Measurements from ENCODE around the gene DISC1.
"Not testable (repeated sequence)": the region's sequence is repeated elsewhere in the genome, so short reads cannot be mapped to it uniquely, and the experiment has no call there.

The DISC1 gene

DNA sequence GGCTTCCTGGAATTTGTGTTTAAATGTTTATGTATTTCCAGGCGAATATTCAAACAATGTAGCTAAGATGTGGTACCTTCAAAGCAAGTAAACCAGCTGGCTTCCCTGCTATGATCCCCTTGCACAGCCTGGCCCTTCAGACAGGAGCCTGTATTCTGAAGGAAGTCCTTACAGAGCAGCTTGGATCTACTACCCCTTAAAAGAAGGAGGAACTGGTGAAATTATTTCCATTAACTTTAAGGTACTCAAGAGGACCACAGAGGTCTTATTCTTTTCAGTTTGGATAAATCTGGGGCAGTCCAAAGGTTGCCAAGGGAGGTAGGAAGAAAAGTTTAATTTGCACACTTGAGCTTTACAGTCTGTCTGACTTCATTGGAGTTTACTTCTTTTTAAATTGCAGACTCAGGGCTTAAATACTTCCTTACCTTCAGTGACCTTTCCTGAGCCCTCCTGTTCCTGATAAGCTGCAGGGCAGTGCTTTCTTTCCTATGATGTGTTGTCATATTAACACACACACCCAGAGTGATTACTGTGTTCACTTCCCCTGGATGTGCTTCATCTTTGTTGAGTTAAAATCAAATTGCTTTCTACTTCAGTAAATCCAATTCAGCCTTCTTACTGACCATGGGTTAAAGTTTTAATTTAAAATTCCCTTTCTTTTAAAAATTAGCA is 40.5 kb downstream of the DISC1 start:
- in situ Hi-C loops (cut with HindIII; ENCODE audit: low sequenced_read_pairs), result no loop called here

DNA sequence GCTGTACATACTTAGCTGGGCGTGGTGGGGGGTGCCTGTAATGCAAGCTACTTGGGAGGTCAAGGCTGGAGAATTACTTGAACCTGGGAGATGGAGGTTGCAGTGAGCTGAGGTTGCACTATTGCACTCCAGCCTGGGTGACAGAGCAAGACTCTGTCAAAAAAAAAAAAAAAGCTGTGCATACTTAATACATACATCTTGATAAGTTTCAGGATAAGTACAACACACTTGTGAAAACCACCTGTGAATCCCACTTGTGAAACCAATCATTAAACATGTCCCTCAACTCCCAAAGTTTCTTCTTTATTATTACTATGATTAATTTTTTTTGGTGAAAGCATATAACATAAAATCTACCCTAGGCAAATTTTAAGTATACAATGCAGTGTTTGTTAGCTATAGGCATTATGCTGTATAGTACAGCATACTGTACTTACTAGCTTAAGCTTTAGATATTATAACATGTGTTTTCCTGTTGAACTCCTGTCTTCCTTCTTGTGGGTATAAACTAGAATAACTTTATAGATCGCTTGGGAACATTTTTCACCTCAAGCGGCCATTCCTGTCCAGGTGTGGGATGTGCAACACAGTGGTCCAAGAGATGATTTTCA is 41.4 kb downstream of the DISC1 start:
- in situ Hi-C loops (cut with HindIII; ENCODE audit: low sequenced_read_pairs), result no loop called here

DNA sequence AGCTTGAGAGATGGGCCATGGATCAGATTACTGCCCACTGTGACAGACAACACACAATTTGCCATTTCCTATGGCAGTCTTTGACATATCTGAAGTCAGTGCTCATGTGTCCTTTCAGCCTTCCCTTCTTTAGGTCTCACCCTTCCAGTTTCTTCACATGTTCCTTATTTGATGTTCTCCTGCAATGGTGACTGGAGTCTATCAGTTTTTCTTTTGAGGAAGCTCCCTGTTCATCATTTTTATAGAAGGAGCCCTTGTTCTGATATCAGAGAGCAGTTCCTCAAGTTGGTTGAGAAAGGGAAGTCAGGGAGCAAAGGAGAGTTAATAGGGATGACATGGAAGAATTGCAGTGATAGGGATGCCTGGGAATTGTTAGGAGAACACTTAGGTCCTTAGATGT is 42.2 kb downstream of the DISC1 start:
- in situ Hi-C loops (cut with HindIII; ENCODE audit: low sequenced_read_pairs), result no loop called here

DNA sequence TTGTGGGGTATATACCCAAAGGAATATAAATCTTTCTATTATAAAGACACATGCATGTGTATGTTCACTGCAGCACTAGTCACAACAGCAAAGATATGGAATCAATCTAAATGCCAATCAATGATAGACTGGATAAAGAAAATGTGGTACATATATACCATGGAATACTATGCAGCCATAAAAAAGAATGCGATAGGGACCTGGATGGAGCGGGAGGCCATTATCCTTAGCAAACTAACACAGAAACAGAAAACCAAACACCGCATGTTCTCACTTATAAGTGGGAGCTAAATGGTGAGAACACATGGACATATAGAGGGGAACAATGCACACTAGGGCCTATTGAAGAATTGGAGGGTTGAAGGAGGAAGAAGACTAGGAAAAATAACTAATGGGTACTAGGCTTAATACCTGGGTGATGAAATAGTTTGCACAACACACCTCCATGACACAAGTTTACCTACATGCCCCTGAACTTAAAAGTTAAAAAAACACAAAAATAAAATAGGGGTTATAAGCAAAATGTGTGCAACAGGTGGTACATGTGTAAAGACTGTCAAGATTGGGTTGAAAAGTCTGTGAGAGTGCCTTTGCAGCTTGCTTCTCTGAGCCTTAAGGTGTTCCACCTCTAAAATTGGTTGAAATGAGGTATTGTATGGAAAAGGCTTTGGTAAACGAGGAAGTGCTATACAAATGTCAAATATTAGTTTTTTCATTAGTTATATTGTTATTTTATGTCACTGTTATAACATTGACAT is 43.5 kb downstream of the DISC1 start:
- in situ Hi-C loops (cut with HindIII; ENCODE audit: low sequenced_read_pairs), result not testable (repeated sequence)

- in situ Hi-C loops (cut with HindIII; ENCODE audit: low sequenced_read_pairs), result no loop called here
These were observed 44.2 kb downstream of the DISC1 start for GRCh38 chr1:231670755-231671154.

DNA sequence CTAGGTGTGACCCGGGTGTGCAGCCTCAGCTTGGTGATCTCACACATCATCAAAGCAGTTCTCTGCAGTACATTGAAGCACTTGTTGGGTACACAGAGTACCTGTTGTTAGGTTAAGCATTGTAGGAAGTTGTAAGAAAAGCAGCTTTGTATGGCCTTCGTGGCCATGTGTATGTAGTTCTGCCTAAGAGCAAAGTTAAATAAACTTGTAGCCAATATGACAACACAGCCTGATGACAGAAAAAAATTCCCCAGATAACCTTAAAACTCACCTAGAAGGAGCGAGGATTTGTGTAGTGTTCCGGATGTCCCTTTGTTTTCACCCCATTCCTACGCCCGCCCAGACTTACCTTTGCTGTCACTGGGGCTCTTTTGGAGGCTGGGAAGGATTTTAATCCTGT is 48.0 kb downstream of the DISC1 start:
- in situ Hi-C loops (cut with HindIII; ENCODE audit: low sequenced_read_pairs), result no loop called here

DNA sequence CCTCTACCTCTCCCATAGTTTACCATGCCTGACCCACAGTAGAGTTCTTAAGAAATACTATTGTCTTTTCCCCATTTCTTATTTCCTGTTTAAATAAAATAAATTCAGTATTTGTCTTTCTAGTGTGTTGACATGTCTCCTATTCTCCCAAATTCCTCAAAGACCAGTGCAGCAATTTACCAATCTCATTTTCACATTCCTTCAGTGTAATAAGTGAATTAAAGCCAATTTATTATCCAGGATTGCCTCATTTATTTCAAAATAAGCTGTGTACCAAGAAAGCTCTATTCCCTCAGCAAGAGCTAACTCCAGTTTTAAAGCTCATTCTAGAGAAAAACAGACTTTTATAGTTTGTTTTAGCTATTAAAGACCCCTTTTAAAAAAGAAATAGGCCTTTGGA is 49.9 kb downstream of the DISC1 start:
- in situ Hi-C loops (cut with HindIII; ENCODE audit: low sequenced_read_pairs), result no loop called here

- in situ Hi-C loops (cut with HindIII; ENCODE audit: low sequenced_read_pairs), result no loop called here
These were observed 50.9 kb downstream of the DISC1 start for GRCh38 chr1:231677442-231677841.

DNA sequence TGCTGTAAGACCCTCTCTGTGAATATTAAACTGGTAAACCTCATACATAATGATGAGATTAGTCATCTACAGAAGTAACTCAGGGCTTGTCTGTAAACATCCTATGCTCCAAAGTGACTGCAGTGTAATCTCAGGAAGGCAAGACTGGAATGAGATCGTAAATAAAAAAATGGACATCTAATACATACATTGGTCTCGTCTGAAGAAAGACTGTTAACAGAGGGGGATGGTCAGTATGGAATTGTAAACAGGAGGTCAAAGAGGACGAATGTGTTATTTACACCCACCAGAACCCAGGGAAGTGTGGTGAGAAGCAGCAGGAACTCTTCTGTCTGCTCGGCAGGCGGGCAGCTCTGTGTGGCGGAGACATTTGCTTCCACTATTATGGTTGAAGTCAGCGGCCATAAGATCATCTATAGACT is 51.4 kb downstream of the DISC1 start:
- in situ Hi-C loops (cut with HindIII; ENCODE audit: low sequenced_read_pairs), result no loop called here

GRCh38 chr1:231679109-231679508 is 52.5 kb downstream of the DISC1 start:
- in situ Hi-C loops (cut with HindIII; ENCODE audit: low sequenced_read_pairs), result no loop called here

GRCh38 chr1:231681006-231681405 is 54.4 kb downstream of the DISC1 start:
- in situ Hi-C loops (cut with HindIII; ENCODE audit: low sequenced_read_pairs), result no loop called here

- in situ Hi-C loops (cut with HindIII; ENCODE audit: low sequenced_read_pairs), result no loop called here
These were observed 56.2 kb downstream of the DISC1 start for GRCh38 chr1:231682779-231683178.

DNA sequence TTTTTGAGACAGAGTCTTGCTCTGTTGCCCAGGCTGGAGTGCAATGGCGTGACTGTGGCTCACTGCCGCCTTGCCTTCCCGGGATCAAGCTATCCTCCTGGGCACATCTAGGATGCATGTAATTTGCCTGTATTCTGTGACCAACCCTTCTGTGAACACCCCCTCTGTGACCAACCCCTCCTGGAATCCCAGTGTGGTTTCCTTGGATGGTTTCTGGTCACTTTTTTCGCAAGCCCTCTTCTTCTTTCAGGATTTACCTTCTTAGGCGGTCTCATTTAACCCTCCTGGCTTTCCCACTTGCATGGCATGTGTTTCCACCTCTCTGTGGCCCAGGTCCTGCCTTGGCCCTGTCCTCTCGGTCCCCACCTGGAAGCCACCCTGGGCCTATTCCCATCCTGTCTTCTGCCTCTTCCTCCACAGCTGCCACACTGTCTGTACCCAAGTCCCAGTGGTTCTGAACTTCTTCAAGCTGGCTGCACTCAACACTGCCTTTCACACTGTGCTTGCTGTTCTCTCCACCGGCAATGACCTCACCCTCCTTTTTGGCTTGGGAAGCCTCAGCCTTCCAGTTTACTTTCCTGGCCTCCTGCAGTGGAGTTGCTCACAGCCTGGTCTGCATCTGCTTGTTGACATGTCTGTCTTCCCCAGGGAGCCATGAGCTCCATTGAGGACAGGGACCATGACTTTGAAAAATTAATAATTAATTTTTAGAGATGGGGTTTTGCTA is 57.0 kb downstream of the DISC1 start:
- in situ Hi-C loops (cut with HindIII; ENCODE audit: low sequenced_read_pairs), result no loop called here

DNA sequence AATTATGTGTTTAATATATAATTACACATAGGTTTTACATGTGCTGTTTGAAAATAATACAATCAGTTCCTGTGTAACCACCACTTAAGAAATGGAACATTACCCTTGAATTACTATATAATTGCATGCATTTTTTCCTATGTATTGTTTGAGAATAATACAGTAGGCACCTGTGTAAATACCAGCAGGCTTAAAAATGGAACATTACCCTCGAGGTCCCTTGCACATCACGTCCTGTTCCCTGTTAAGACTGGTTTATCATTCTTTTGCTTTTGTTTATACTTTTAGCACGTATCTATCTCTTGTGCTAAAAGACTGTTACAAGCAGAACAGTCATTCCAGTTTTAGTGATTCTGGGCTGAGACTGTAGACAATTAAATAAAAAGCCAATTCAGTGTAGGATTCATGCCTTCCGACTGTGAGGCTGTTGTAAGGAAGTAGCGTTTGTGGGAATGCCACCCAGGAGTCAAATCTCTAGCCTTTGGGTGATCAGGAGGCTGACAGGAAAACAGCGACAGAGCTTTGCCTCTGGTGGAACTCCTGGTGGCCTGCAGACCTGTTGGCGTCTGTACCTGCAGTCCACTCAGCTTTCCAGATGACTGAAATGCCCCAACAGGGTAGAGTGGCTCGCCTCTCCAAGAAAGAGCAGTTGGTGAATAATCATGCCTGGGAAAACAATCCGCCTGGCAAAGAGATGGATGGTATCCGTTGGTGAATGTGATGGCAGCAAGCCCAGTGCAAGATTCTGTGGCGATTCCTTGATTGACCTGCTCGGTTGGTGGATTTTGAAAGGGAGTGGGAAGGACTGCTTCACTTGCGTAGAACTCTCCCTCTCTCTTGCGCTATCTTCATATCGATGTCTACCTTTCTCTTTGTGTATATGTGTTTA is 58.0 kb downstream of the DISC1 start:
- in situ Hi-C loops (cut with HindIII; ENCODE audit: low sequenced_read_pairs), result no loop called here

- in situ Hi-C loops (cut with HindIII; ENCODE audit: low sequenced_read_pairs), result no loop called here
These were observed 59.8 kb downstream of the DISC1 start for GRCh38 chr1:231686384-231686783.

DNA sequence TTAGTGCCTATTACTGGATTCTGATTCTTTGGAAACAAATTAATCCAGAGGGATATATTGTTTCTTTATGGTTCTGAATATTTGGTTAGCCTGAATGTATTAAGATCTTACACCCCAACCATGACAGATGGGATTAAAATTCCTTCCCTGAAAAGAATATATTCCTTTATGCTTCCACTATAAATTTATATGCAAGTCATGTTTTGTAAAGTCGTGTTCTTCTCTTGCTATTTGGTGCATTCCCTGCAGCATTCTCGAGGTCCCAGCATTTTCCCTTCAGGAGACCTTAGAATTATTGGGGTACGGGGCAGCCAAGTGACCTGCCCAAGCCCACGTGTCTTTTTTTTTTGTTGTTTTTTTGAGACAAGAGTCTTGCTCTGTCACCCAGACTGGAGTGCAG is 62.4 kb downstream of the DISC1 start:
- in situ Hi-C loops (cut with HindIII; ENCODE audit: low sequenced_read_pairs), result no loop called here

DNA sequence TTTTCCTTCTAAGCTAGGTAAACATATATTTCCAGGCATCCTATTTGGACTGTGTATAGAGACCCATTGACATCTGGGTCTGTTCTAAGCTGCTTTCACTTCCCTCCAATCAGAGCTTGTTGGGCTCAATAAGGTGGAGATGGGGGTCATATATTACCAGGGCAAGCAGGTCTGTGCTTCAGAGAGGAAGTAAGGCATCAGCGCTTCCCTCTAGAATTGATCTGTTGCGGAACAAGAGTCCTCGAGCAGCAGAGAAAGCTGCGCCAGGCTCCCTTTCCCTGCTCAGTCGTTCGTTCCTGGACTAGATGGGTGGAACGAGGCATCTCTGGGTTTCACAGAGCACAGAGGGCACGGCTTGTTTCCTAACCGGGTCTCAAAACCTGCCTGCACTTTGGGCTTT is 63.5 kb downstream of the DISC1 start:
- in situ Hi-C loops (cut with HindIII; ENCODE audit: low sequenced_read_pairs), result no loop called here

- in situ Hi-C loops (cut with HindIII; ENCODE audit: low sequenced_read_pairs), result no loop called here
These were observed 65.1 kb downstream of the DISC1 start for GRCh38 chr1:231691618-231692259.

GRCh38 chr1:231693361-231694074 is 66.9 kb downstream of the DISC1 start:
- in situ Hi-C loops (cut with HindIII; ENCODE audit: low sequenced_read_pairs), result no loop called here

All from endothelial cell of hepatic sinusoid (primary cell).